ENCODE results near the gene FXYD6. TPM values are rescaled to one million over a fixed set of nuclear protein-coding genes. Genes with fewer than 3 reads are reported as not detected.

Gene FXYD6
- total and polyA plus RNA-seq, 2 of the 8 experiments (the other 6 are each of a cell fraction or from before 2014, with no cell fraction given) = 44.6 to 117 TPM

GRCh38 chr11:117817368-117818040 lies 59.0 kb downstream of the FXYD6 start (continued):
- TF ChIP-seq, protein P1, sequence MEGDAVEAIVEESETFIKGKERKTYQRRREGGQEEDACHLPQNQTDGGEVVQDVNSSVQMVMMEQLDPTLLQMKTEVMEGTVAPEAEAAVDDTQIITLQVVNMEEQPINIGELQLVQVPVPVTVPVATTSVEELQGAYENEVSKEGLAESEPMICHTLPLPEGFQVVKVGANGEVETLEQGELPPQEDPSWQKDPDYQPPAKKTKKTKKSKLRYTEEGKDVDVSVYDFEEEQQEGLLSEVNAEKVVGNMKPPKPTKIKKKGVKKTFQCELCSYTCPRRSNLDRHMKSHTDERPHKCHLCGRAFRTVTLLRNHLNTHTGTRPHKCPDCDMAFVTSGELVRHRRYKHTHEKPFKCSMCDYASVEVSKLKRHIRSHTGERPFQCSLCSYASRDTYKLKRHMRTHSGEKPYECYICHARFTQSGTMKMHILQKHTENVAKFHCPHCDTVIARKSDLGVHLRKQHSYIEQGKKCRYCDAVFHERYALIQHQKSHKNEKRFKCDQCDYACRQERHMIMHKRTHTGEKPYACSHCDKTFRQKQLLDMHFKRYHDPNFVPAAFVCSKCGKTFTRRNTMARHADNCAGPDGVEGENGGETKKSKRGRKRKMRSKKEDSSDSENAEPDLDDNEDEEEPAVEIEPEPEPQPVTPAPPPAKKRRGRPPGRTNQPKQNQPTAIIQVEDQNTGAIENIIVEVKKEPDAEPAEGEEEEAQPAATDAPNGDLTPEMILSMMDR (IDR thresholded peaks at IDR 0.05; ENCODE audit: control extremely low read depth in 1 of 3, insufficient read depth in 1 of 3, low read depth in 1 of 3, low read length in 3 of 3) = peak in 2 of 3 experiments; percentile 87 to 96; a peak in 3 of 4 replicates
- no peak for TF ChIP-seq POLR2A (IDR thresholded peaks at IDR 0.05; ENCODE audit: control extremely low read depth in 1 of 2, low read depth in 2 of 2, low read length in 2 of 2)
